ENCODE data around the gene SHROOM2.
A peak's percentile ranks its signal among the peaks of the same experiment; 100 is the strongest.

The SHROOM2 gene

DNA sequence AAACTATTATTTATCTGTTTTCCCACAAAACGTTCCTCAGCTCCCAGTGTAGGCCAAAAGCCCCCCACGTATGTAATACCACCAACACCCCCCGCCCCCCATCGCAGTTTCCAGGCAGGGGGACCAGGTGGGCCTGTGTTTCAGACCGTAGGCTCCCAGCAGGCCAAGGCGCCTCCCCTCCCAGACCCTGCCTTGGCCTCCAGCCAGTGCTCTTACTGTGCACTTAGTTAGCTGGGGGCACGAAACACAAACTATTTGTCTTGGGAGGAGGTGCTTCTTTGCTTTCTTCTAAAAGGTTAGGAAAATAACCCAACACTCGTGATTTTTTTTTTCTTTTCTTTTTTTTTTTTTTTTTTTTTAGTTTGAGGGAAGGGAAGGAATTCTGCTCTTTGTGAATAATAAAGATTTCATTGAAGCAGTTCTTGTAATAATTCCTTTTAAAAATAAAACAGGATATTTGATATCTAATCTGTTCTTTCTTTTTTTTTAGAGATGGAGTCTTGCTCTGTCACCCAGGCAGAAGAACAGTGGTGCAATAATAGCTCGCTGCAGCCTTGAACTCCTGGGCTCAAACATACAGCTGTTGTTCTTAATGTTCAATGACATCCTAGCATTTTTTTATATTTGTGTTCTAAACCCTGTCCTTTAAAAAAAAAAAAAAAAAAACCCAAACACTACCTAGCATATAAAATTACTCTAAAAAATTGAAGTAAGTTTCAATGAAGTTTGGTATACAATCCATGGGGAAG lies 98.0 kb downstream of the SHROOM2 start:
- CTCF ChIA-PET: interaction anchor here (0.7 kb wide), 1 partner anchor 10 kb away, joined by 4 read pairs; no protein-coding TSS in a partner anchor
- POLR2A ChIA-PET (ENCODE audit: low non-redundant PET): no interaction called here
- TF ChIP-seq, protein P1, sequence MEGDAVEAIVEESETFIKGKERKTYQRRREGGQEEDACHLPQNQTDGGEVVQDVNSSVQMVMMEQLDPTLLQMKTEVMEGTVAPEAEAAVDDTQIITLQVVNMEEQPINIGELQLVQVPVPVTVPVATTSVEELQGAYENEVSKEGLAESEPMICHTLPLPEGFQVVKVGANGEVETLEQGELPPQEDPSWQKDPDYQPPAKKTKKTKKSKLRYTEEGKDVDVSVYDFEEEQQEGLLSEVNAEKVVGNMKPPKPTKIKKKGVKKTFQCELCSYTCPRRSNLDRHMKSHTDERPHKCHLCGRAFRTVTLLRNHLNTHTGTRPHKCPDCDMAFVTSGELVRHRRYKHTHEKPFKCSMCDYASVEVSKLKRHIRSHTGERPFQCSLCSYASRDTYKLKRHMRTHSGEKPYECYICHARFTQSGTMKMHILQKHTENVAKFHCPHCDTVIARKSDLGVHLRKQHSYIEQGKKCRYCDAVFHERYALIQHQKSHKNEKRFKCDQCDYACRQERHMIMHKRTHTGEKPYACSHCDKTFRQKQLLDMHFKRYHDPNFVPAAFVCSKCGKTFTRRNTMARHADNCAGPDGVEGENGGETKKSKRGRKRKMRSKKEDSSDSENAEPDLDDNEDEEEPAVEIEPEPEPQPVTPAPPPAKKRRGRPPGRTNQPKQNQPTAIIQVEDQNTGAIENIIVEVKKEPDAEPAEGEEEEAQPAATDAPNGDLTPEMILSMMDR (conservative IDR thresholded peaks at IDR 0.05; ENCODE audit: low read depth): no peak
- no peak overlapping the region for H3K27ac ChIP-seq
- DNase-seq (ENCODE audit: low spot score): no peak

DNA sequence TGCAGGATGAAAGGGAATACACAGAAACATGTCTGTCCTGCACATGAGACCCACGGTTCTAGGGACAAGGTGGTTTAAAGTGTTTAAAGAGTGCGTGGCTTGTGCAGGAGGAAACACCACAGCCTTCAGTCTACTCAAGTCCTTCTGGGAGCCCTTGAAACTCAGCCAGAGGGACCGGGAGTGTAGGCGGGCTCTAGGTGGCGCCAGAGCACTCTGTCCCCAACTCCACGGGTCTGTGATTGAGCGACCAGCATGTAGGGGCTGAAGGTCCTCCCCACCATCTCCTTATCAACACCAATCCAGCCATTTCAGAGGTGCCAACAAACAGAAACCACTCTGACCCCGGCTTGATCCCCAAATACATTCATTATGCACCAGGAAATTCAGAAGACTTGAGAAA lies 98.9 kb downstream of the SHROOM2 start:
- DNase-seq (ENCODE audit: low spot score): peak; percentile 41
- ChIA-PET CTCF (no interaction called here), POLR2A (ENCODE audit: low non-redundant PET) (no interaction called here)
- TF ChIP-seq, protein P1 (conservative IDR thresholded peaks at IDR 0.05; ENCODE audit: low read depth): peak; percentile 59
- no peak overlapping the region for H3K27ac ChIP-seq

DNA sequence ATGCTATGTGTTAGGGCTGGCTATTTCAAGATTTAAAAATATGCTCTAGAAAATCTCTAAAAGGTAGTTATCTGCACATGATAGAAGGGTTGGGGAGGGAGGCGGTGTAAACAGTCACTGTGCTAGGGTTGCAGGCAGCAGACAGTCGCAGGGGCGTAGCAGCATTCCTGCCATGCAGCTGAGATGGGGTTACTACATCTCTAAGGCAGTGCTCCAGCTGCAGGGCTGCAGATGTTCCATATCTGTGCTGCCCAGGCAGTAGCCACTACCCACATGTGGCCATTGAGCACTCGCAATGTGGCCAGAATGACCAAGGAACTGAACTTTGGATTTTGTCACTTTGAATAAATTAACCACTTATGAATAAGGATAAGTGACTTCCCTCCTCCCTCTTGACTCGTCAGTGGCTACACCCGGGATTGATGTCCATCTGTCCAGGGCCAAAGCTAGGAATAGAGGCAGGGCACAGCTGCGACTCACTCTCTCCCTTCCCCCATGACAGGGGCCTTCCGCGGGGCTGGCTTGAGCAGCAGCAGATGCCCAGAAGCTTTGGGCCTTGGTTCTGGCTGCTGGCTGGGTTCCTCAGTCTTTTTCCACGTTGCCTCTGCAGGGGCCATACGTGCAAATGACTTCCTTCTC lies 101.5 kb downstream of the SHROOM2 start:
- DNase-seq (ENCODE audit: low spot score): no peak
- CTCF ChIA-PET: interaction anchor here (0.6 kb wide), 1 partner anchor 353 kb away, joined by 3 read pairs; no protein-coding TSS in a partner anchor
- POLR2A ChIA-PET (ENCODE audit: low non-redundant PET): no interaction called here
- H3K27ac ChIP-seq: no peak overlapping the region
- TF ChIP-seq, protein P1 (conservative IDR thresholded peaks at IDR 0.05; ENCODE audit: low read depth): no peak

DNA sequence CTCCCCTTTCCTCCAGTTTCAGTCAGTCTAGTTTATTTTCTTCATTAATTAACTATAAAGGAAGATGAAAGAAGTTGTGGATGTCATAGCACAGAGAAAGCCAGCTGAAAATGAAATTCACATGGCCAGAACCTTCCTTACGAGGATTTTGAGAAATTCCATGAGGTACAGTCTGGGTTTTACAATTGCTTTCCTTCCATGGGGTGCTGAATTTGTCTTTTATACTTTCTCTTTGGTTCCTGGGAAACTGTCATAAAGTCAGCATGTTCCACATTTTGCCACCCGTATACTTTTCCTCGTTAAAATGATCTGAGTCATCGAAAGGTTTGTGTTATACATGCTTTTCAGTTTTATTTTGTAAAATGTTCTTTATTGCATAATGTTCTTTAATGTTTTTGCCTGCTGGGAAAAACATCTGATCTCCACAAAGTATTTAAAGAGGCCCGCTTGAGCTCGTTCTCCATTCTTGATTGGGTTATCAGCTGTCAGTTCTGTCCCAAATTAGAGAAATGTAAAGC lies 102.8 kb downstream of the SHROOM2 start:
- CTCF ChIA-PET: no interaction called here
- TF ChIP-seq, protein P1 (conservative IDR thresholded peaks at IDR 0.05; ENCODE audit: low read depth): no peak
- POLR2A ChIA-PET (ENCODE audit: low non-redundant PET): no interaction called here
- no peak for DNase-seq (ENCODE audit: low spot score)
- no peak overlapping the region for H3K27ac ChIP-seq

DNA sequence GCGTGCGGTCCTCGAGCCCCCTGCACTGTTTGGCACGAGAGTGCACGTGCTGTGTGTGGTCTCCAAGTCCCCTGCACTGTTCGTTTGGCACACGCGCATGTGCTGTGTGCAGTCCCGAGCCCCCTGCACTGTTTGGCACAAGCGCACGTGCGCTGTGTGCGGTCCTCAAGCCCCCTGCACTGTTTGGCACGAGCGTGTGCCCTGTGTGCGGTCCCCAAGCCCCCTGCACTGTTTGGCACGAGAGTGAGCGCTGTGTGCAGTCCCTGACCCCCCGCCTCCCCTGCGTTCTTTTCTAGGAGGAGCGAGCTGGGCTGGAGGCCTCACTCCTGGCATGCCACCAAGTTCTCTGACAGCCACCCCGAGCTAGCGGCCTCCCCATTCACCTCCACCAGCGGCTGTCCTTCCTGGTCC lies 104.5 kb downstream of the SHROOM2 start:
- H3K27ac ChIP-seq: no peak overlapping the region
- ChIA-PET CTCF (no interaction called here), POLR2A (ENCODE audit: low non-redundant PET) (no interaction called here)
- DNase-seq (ENCODE audit: low spot score): no peak
- TF ChIP-seq, protein P1 (conservative IDR thresholded peaks at IDR 0.05; ENCODE audit: low read depth): no peak

DNA sequence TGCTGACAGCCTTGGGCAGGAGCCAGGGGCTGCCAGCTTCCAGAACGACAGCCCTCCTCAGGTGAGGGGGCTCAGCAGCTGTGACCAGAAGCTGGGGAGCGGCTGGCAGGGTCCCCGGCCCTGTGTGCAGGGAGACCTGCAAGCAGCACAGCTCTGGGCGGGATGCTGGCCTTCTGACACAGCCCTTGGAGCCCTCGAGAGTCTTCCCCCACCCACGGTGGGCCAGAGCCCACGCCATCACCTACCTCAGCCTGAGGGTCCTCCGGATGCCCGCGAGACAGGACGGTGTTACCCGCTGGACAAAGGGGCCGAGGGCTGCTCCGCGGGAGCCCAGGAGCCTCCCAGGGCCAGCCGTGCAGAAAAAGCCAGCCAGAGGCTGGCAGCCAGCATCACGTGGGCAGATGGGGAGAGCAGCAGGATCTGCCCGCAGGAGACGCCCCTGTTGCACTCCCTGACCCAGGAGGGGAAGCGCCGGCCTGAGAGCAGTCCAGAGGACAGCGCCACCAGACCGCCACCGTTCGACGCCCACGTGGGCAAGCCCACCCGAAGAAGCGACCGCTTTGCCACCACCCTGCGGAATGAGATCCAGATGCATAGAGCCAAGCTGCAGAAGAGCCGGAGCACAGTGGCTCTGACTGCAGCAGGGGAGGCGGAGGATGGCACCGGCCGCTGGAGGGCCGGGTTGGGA lies 109.1 kb downstream of the SHROOM2 start:
- no peak for DNase-seq (ENCODE audit: low spot score)
- ChIA-PET CTCF (no interaction called here), POLR2A (ENCODE audit: low non-redundant PET) (no interaction called here)
- H3K27ac ChIP-seq: no peak overlapping the region
- TF ChIP-seq, protein P1 (conservative IDR thresholded peaks at IDR 0.05; ENCODE audit: low read depth): no peak

Data from RWPE1 (cell line).